Smooth muscle cell (in vitro differentiated cells): ENCODE data around the gene PIK3R1. TPM values are rescaled to one million over a fixed set of nuclear protein-coding genes. Genes with fewer than 3 reads are reported as not detected.

Experiments used
- DNase-seq: peaks from one replicate; lab custom pipeline; 2025; ENCODE audit not compliant: unreplicated experiment; lab: John Stamatoyannopoulos, UW
- H2AFZ ChIP-seq: fragments of 200-600 bp; sonication (generic); 2 replicates; pipeline ENCODE4 v1.6.0; 2016; ENCODE audit warnings: antibody characterized with exemption, low read depth, mild to moderate bottlenecking
- H3F3A ChIP-seq: fragments of 200-600 bp; sonication (generic); 2 replicates; pipeline ENCODE4 v1.6.0; 2017; ENCODE audit warnings: antibody characterized with exemption, low read depth
- H3K27ac ChIP-seq: fragments of 200-600 bp; sonication (generic); 2 replicates; pipeline ENCODE4 v1.5.1; 2016; ENCODE audit warnings: low read depth, mild to moderate bottlenecking
- H3K27me3 ChIP-seq: fragments of 200-600 bp; sonication (generic); 2 replicates; pipeline ENCODE4 v1.6.1; 2016; ENCODE audit warnings: low read depth, mild to moderate bottlenecking
- H3K36me3 ChIP-seq: fragments of 200-600 bp; sonication (generic); 2 replicates; pipeline ENCODE4 v1.5.1; 2016; ENCODE audit warnings: low read depth
- H3K4me1 ChIP-seq: fragments of 200-600 bp; sonication (generic); 2 replicates; pipeline ENCODE4 v1.5.1; 2016; ENCODE audit warnings: low read depth
- H3K4me2 ChIP-seq: fragments of 200-600 bp; sonication (generic); 2 replicates; pipeline ENCODE4 v1.6.0; 2016; ENCODE audit warnings: mild to moderate bottlenecking
- H3K4me3 ChIP-seq: fragments of 200-600 bp; sonication (generic); 2 replicates; pipeline ENCODE4 v1.5.1; 2016; ENCODE audit warnings: mild to moderate bottlenecking
- H3K79me2 ChIP-seq: fragments of 200-600 bp; sonication (generic); 2 replicates; pipeline ENCODE4 v1.6.0; 2016; ENCODE audit warnings: low read depth, mild to moderate bottlenecking
- H3K9ac ChIP-seq: fragments of 200-600 bp; sonication (generic); 2 replicates; pipeline ENCODE4 v1.6.0; 2016; ENCODE audit warnings: low read depth
- H3K9me3 ChIP-seq: fragments of 200-600 bp; sonication (generic); replicated peaks from 2 replicates; pipeline ENCODE4 v1.5.1; 2016; ENCODE audit warnings: low read depth
- H4K20me1 ChIP-seq: fragments of 200-600 bp; sonication (generic); 2 replicates; pipeline ENCODE4 v1.6.0; 2016; ENCODE audit warnings: low read depth
- WGBS: methylation state at CpG from one replicate; pipeline ENCODE4 v1.1.7; 2016; ENCODE audit warnings: low lambda C conversion rate; 5-methylcytosine and 5-hydroxymethylcytosine counted together
- polyA plus RNA-seq: library from polyadenylated mRNA; unstranded; fragments of >200 nt; fragmentation: Nextera tagmentation; extraction: Ambion mirVana; gene quantifications from 2 replicates; pipeline ENCODE4 v1.2.1, GENCODE V29; 2016
- total RNA-seq: library from RNA; depleted of rRNA; stranded (reverse); fragments of >200 nt; gene quantifications from 2 replicates; pipeline ENCODE4 v1.2.3, GENCODE V29; 2014
- TF ChIP-seq, protein P1 (sequence below): fragments of 200-600 bp; sonication (generic); IDR thresholded peaks from 2 replicates; pipeline ENCODE4 v1.5.1; 2017; ENCODE audit warnings: borderline replicate concordance, mild to moderate bottlenecking, antibody characterized with exemption; ENCODE audit not compliant: insufficient read depth, poor library complexity, severe bottlenecking

PIK3R1 gene
- total and polyA plus RNA-seq, 2 experiments from 2014 or later = 5.3 to 63.6 TPM

DNA sequence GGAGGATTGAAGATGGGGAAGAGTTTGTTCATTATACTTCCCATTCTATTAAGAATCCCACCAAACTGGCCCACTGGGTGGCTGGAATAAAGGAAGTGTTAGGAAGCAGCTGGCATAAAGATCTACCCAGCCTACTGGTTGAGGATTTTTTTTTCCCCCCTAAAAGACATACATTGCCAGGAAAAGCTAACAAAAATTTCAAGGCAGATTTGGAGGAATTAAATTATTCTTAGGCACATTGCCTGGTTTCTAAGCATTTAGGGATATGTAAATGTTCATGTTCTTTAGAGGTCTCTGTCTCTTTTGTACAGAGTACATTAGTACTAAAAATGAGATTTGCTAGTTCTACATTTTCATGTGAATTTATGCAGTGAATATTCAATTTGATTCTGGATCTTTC, 8.3 kb downstream of the PIK3R1 start:
- Histone ChIP-seq H2AFZ (no peak overlapping the region), H3K4me1 (peaks cover 4% of the 10 kb centered on the region), H3K9ac (no peak overlapping the region), H3K36me3 (no peaks in the 10 kb centered on the region), H3K79me2 (peaks cover 56% of the 10 kb centered on the region), H3K27ac (no peak overlapping the region), H3K9me3 (no peaks in the 10 kb centered on the region), H3K4me3 (no peak overlapping the region), H3K27me3 (no peaks in the 10 kb centered on the region), H3F3A (no peaks in the 10 kb centered on the region), H3K4me2 (no peak overlapping the region), H4K20me1 (peaks cover 68% of the 10 kb centered on the region)
- TF ChIP-seq, protein P1, sequence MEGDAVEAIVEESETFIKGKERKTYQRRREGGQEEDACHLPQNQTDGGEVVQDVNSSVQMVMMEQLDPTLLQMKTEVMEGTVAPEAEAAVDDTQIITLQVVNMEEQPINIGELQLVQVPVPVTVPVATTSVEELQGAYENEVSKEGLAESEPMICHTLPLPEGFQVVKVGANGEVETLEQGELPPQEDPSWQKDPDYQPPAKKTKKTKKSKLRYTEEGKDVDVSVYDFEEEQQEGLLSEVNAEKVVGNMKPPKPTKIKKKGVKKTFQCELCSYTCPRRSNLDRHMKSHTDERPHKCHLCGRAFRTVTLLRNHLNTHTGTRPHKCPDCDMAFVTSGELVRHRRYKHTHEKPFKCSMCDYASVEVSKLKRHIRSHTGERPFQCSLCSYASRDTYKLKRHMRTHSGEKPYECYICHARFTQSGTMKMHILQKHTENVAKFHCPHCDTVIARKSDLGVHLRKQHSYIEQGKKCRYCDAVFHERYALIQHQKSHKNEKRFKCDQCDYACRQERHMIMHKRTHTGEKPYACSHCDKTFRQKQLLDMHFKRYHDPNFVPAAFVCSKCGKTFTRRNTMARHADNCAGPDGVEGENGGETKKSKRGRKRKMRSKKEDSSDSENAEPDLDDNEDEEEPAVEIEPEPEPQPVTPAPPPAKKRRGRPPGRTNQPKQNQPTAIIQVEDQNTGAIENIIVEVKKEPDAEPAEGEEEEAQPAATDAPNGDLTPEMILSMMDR = no peak
- DNase-seq = no peak

DNA sequence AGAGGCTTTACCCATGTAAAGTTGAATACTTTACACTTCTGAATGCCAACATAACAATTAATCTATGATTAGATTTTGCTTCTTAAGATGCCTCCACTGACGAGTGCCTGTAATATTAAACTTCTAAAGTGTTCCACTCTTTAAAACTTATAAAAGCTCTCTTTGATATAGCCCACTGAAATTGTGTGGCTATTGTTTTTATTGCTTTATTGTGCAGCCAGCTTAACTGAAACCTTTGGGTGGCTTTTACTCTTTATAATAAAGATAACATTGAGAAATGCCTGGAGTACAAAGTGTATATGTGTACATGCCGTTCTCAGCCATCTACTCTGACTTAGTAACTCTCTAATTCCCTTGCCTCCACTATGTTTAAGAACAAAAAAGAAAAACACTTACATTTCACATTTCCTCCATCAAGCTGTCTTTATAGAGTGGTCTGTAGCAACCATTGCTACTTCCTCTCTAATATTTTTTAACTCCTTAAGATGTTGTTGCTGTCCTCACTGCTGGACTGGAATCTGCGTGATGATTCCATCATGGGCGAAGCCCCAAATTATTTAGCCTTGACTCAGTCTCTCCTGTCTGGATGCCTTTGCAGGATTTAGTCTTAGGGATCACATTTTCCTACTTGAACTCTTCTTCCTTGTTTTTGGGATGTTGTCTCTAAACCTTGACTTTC, 9.1 kb downstream of the PIK3R1 start:
- no peak overlapping the region for H3K27ac ChIP-seq
- H4K20me1 ChIP-seq = peaks cover 68% of the 10 kb centered on the region
- H2AFZ ChIP-seq = no peak overlapping the region
- peak overlapping the region; percentile 34 for H3K4me2 ChIP-seq
- peaks cover 49% of the 10 kb centered on the region for H3K79me2 ChIP-seq
- no peaks in the 10 kb centered on the region for H3K27me3 ChIP-seq
- no peak for DNase-seq
- no peaks in the 10 kb centered on the region for H3F3A ChIP-seq
- peaks cover 3% of the 10 kb centered on the region for H3K4me1 ChIP-seq
- H3K9me3 ChIP-seq = no peaks in the 10 kb centered on the region
- 65% methylated on average over 4 of the region's 4 CpGs for WGBS
- H3K9ac ChIP-seq = no peak overlapping the region
- no peak overlapping the region for H3K4me3 ChIP-seq
- H3K36me3 ChIP-seq = no peaks in the 10 kb centered on the region
- TF ChIP-seq, protein P1 = no peak

DNA sequence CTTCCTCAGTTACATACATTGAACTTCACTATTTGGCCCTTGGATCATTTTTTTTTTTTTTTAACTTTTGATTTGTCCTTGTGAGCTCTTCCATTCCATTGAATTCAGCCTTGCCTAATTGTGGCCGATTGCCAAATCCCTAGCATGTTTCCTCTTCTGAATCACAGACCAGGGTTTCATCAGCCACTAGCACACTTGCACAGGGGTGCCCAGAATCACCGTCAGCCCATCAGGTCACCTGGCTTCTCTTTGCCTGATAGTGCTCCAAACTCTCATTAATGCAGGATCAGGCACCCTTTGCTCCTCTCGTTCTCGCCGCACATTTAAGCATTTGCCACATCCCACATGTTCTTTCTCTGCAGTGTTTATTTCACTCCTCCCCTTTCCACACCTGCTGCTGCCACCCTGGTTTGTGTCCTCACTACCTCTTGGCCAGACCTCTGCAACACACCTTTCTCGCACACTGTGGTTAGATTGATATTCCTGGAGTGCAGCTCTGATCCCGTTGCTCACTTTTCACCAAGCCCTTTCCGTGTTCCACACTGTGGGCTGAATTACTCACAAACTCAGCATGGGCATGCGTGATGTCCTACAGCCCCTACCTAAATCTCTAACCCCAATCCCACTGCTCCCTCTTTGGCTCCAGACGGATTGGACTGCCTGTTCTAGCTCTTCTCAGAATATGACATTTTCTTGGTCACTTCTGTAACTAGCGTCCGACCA, 9.8 kb downstream of the PIK3R1 start:
- Histone ChIP-seq H4K20me1 (peaks cover 68% of the 10 kb centered on the region), H3K36me3 (no peaks in the 10 kb centered on the region), H3K27me3 (no peaks in the 10 kb centered on the region), H3K4me2 (peak overlapping the region; percentile 34), H3K9me3 (no peaks in the 10 kb centered on the region), H3K79me2 (peaks cover 46% of the 10 kb centered on the region), H3K4me3 (no peak overlapping the region), H3K27ac (no peak overlapping the region), H3F3A (no peaks in the 10 kb centered on the region), H3K9ac (no peak overlapping the region), H2AFZ (no peak overlapping the region), H3K4me1 (peaks cover 3% of the 10 kb centered on the region)
- 75% methylated on average over 12 of the region's 12 CpGs for WGBS
- no peak for DNase-seq
- TF ChIP-seq, protein P1 = no peak
